ENCODE measurements around the gene STOX1. TPM values are rescaled to one million over a fixed set of nuclear protein-coding genes. Genes with fewer than 3 reads are reported as not detected.

The STOX1 gene
- total RNA-seq, 1 experiment from 2014 or later, result 5.9 TPM

- intact Hi-C loops (cut with micrococcal nuclease), result no loop called here
- H3K36me3 ChIP-seq (ENCODE audit: control insufficient read depth in 1 of 2, insufficient read depth in 2 of 2, low read length in 2 of 2), result no peaks in the 10 kb centered on the region
- H3K9me2 ChIP-seq (ENCODE audit: insufficient read depth), result no peaks in the 10 kb centered on the region
- H2AFZ ChIP-seq (ENCODE audit: low read depth, low read length, poor library complexity, severe bottlenecking), result no peak overlapping the region
- no peak overlapping the region for H3K9ac ChIP-seq (ENCODE audit: low read length)
- peaks cover 0 to 6% of the 10 kb centered on the region in 2 experiments; a peak in 1 of 4 replicates for H3K9me3 ChIP-seq (ENCODE audit: control insufficient read depth in 1 of 2, insufficient read depth in 1 of 2, low read depth in 1 of 2, low read length in 2 of 2)
- H3K79me2 ChIP-seq (ENCODE audit: insufficient read depth, low read length), result no peaks in the 10 kb centered on the region
- H3K27me3 ChIP-seq (ENCODE audit: insufficient read depth, low read length), result no peaks in the 10 kb centered on the region
- no TSS peak for BruUV-seq (replicated peaks)
- H3K4me2 ChIP-seq (ENCODE audit: low read length), result no peak overlapping the region
- RAD21 ChIA-PET (ENCODE audit: low non-redundant PET in 1 of 2, low total read pairs in 2 of 2, uncharacterized antibody in 2 of 2, unreplicated experiment in 2 of 2), result no interaction called here
- POLR2A ChIA-PET, result no interaction called here
- ATAC-seq (no peak), DNase-seq (ENCODE audit: low read depth, low spot score) (no peak)
- H4K20me1 ChIP-seq (ENCODE audit: insufficient read depth), result no peaks in the 10 kb centered on the region
- no peaks in the 10 kb centered on the region for H3K4me1 ChIP-seq (ENCODE audit: control insufficient read depth in 1 of 2, insufficient read depth in 2 of 2, low read length in 2 of 2)
- no peak overlapping the region for H3K4me3 ChIP-seq (replicated peaks in 1 of 2; ENCODE audit: low read depth in 1 of 2, low read length in 2 of 2)
- no peak overlapping the region for H3K27ac ChIP-seq (ENCODE audit: low read depth, low read length)
- TF ChIP-seq EGR1 (IDR thresholded peaks at IDR 0.05; ENCODE audit: low read depth) (no peak), FOSL1 (IDR thresholded peaks at IDR 0.05; ENCODE audit: low read depth) (no peak), ZNF274 (IDR thresholded peaks at IDR 0.05; ENCODE audit: low read depth, low read length) (no peak), ZFX (IDR thresholded peaks at IDR 0.05) (no peak)
- TF ChIP-seq, protein P1, sequence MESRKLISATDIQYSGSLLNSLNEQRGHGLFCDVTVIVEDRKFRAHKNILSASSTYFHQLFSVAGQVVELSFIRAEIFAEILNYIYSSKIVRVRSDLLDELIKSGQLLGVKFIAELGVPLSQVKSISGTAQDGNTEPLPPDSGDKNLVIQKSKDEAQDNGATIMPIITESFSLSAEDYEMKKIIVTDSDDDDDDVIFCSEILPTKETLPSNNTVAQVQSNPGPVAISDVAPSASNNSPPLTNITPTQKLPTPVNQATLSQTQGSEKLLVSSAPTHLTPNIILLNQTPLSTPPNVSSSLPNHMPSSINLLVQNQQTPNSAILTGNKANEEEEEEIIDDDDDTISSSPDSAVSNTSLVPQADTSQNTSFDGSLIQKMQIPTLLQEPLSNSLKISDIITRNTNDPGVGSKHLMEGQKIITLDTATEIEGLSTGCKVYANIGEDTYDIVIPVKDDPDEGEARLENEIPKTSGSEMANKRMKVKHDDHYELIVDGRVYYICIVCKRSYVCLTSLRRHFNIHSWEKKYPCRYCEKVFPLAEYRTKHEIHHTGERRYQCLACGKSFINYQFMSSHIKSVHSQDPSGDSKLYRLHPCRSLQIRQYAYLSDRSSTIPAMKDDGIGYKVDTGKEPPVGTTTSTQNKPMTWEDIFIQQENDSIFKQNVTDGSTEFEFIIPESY (IDR thresholded peaks at IDR 0.05; ENCODE audit: extremely low read depth, insufficient replicate concordance, low read length), result no peak
- CTCF ChIA-PET, result no interaction called here
These were observed 42.3 kb downstream of the STOX1 start for GRCh38 chr10:68869623-68870022.

- DNase-seq (ENCODE audit: low read depth, low spot score) (no peak), ATAC-seq (no peak)
- Histone ChIP-seq H3K27me3 (ENCODE audit: insufficient read depth, low read length) (no peaks in the 10 kb centered on the region), H3K4me2 (ENCODE audit: low read length) (no peak overlapping the region), H3K9me3 (ENCODE audit: control insufficient read depth in 1 of 2, insufficient read depth in 1 of 2, low read depth in 1 of 2, low read length in 2 of 2) (peaks cover 0 to 6% of the 10 kb centered on the region in 2 experiments; a peak in 1 of 4 replicates), H3K79me2 (ENCODE audit: insufficient read depth, low read length) (no peaks in the 10 kb centered on the region), H3K27ac (ENCODE audit: low read depth, low read length) (no peak overlapping the region), H3K4me1 (ENCODE audit: control insufficient read depth in 1 of 2, insufficient read depth in 2 of 2, low read length in 2 of 2) (no peaks in the 10 kb centered on the region), H2AFZ (ENCODE audit: low read depth, low read length, poor library complexity, severe bottlenecking) (no peak overlapping the region), H3K9ac (ENCODE audit: low read length) (no peak overlapping the region), H3K9me2 (ENCODE audit: insufficient read depth) (no peaks in the 10 kb centered on the region), H3K36me3 (ENCODE audit: control insufficient read depth in 1 of 2, insufficient read depth in 2 of 2, low read length in 2 of 2) (no peaks in the 10 kb centered on the region), H3K4me3 (replicated peaks in 1 of 2; ENCODE audit: low read depth in 1 of 2, low read length in 2 of 2) (no peak overlapping the region), H4K20me1 (ENCODE audit: insufficient read depth) (no peaks in the 10 kb centered on the region)
- TF ChIP-seq EZH2 (IDR thresholded peaks at IDR 0.05) (no peak), ZFX (IDR thresholded peaks at IDR 0.05) (no peak), SP1 (IDR thresholded peaks at IDR 0.05; ENCODE audit: low read depth) (no peak), EZH2phosphoT487 (IDR thresholded peaks at IDR 0.05; ENCODE audit: borderline replicate concordance) (no peak), POLR2A (IDR thresholded peaks at IDR 0.05; ENCODE audit: borderline replicate concordance, extremely low read depth, insufficient read depth, insufficient read length) (no peak), SIN3A (IDR thresholded peaks at IDR 0.05; ENCODE audit: low read depth) (no peak), TCF7L2 (IDR thresholded peaks at IDR 0.05; ENCODE audit: borderline replicate concordance, extremely low read depth, insufficient read depth, insufficient read length) (no peak), MAX (IDR thresholded peaks at IDR 0.05) (no peak), CTCF (IDR thresholded peaks at IDR 0.05 in 2 of 3, conservative IDR thresholded peaks at IDR 0.05 in 1 of 3; ENCODE audit: borderline replicate concordance in 1 of 3, insufficient read depth in 1 of 3, low read depth in 2 of 3, low read length in 2 of 3) (no peak)
- TF ChIP-seq, protein P1 (IDR thresholded peaks at IDR 0.05; ENCODE audit: extremely low read depth, insufficient replicate concordance, low read length), result no peak
- TF ChIP-seq, protein P2, sequence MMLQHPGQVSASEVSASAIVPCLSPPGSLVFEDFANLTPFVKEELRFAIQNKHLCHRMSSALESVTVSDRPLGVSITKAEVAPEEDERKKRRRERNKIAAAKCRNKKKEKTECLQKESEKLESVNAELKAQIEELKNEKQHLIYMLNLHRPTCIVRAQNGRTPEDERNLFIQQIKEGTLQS (IDR thresholded peaks at IDR 0.05), result no peak
- intact Hi-C loops (cut with micrococcal nuclease), result no loop called here
- CTCF ChIA-PET, result no interaction called here
- RAD21 ChIA-PET (ENCODE audit: low non-redundant PET in 1 of 2, low total read pairs in 2 of 2, uncharacterized antibody in 2 of 2, unreplicated experiment in 2 of 2), result no interaction called here
- no TSS peak for BruUV-seq (replicated peaks)
- POLR2A ChIA-PET, result no interaction called here
These were observed 42.7 kb downstream of the STOX1 start for GRCh38 chr10:68870061-68870460.

Measured in HCT116 (cell line).